Stimulated activated CD4-positive, alpha-beta T cell treated with anti-CD3 and anti-CD28 coated beads, Interleukin-12 subunit alpha, Interleukin-12 subunit beta, amount 100 ng/mL, for 4 hours (primary cell): ENCODE results near the gene FAM187B.
A peak's percentile ranks its signal among the peaks of the same experiment; 100 is the strongest.
"Not testable (repeated sequence)": the region's sequence is repeated elsewhere in the genome, so short reads cannot be mapped to it uniquely, and the experiment has no call there.

Source experiments
- DNase-seq: peaks from one replicate; pipeline ENCODE4 v3.0.0-alpha.2; 2020

The FAM187B gene

DNA sequence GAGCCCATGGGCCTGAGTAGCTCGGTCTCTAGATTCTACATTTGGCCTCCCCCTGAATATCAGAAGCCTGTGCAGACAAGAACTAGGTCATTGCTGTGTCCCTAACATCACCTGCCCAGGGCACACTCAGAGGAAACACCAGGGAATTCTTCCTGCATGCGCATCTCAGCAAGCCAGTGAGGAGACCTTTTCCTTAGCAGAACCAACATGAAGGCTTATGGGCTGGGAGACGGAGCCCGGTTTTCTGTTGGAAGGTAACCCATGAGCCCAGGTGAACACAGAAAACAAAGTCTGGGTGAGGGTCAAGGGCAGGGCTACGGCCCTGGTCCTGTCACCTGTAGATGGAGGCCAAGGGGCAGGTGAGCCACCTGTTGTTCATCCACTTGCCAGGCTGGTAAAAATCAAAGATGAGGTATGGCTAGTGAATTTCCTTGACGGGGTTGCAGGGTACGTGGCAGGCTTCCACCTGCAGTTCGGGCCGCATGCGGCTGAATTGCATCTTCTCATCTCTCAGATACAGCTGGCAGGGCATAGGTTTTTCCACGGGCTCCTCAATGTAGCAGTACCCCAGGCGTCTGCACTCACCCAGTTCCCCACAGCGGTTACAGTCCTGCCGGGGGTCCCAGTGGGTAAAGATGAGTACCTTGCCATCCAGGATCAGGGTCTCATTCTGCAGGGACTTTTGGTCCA, 3.6 kb upstream of the FAM187B start:
- no peak for DNase-seq

DNA sequence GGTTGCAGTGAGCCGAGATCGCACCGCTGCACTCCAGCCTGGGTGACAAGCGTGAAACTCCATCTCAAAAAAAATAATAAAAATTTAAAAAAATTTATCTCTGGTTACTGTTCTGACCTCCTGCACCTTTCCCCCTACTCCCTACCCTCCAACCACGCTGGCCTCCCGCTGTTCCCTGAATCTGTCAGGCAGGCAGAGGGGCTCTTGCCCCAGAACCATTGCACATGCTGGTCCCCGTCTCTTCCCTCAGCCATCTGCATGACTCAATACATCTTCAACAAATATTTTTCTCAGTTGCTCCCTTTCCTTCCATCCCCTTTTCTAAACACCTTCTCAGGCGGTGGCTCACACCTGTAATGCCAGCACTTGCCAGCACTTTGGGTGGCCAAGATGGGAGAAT, 1.1 kb upstream of the FAM187B start:
- DNase-seq: no peak

GRCh38 chr19:35226748-35227147, 1.8 kb downstream of the FAM187B start:
- no peak for DNase-seq

DNA sequence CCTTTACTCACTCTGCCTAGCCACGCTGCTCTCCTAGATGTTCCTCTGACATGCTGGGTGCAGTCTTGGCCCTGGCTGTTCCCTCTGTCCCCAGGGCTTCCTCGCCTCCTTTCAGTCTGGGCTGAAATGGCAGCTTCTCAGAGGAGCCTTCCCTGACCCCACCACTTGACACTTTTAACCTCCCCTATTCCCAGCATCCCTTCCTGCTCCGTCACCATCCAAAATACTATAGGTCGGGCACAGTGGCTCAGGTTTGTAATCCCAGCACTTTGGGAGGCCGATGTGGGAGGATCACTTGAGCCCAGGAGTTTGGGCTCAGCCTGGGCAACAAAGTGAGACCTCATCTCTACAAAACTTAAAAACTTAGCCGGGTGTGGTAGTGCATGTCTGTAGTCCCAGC, 2.6 kb downstream of the FAM187B start:
- DNase-seq: no peak

DNA sequence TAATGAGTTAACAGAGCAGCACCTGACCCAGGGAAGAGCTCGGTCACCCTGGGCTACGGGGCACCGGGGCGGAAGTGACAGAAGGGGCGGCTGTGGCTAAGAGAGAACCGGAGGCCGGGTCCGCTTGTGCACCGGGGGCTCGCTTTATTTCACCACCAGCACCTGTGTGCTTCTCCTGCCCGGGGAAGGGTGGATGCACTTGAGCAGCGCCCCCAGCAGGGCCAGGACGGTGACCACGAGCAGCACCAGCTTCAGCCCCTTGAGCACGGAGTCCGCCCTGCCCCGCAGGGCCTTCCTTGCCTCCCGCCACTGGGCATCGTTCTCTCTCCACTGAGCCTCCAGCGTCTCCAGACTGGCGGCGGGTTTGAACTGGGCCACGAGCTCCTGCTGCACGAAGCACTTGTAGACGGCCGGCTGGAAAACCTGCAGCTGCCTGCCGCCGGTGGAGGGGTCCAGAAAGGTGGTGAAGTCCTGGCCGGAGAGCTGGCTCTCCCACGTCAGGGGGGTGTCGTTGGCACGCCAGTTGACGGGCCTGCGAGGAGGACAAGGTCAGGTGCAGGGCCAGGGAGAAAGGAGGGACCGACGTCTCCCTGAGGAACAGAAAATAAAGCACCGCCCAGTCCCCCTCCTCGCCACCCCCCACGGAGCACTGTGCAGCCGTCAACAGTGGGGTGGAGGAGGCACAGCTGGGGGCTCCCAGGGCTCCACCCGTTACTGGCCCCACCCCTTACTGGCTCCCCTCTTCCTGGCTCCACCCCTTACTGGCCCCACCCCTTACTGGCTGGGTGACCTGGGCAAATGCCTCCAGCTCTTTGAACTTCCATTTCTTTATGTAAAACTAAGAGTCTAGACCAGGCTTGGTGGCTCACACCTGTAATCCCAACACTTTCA, 3.6 kb downstream of the FAM187B start:
- DNase-seq: no peak

- DNase-seq: no peak
These were observed 4.6 kb downstream of the FAM187B start for GRCh38 chr19:35223862-35224505.

- no peak for DNase-seq
These were observed 5.3 kb downstream of the FAM187B start for GRCh38 chr19:35223084-35223790.

DNA sequence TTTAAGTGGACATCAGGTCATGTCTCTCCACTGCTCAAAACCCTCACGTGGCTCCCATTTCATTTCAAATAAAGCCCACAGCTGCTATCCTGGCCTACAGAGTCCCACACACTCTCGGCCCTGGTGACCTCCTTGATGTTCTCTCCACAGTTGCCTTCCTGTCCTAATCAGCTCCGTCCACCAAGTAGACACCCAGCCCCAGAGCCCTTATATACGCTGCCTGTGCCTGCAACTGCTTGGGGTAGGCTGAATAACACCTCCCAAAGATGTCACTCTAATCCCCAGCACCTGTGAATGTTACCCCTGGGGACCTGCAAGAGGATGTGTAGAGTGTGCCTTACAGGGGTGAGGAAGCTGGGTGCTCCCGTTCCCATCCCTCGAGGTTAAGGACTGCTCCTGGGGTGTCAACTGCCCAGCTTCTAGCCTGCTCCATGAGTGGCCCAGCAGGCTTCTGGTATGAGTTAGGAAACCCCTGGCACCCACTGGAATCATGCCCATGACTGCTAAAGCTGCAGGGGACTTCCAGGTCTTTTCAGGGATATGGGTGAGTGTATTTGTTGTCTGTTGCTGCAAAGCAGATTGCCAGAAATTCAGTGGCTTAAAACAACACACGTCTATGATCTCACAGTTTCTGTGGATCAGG, 6.0 kb downstream of the FAM187B start:
- DNase-seq: no peak

- DNase-seq: not testable (repeated sequence)
These were observed 7.5 kb downstream of the FAM187B start for GRCh38 chr19:35220973-35221590.

DNA sequence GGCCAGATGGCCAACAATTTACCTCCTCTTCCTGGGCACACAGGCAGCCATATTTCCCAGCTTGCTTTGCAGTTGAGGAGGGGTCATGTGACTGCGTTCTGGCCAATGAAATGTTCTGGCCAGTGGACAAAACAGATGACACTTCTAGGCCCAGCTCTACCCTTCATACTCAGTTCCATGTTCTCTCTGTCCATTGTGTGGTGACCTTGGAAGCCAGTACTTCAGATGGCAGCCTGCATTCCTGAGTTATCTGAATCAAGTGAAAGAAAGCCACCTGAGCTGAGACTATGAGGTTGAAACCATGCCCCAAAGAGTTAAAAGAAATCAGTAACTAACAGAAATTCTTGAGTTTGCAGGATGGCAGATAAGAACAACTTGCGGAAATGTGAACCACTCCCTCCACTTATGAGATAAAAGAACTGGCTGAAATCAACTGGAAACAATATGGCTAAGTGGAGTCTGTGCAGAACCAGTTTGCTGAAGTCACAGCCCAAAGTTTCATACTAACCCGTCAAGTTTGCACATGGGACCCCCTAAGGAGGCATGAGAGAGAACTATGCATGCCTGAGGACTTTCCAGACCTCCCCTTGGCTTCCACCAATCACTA, 8.1 kb downstream of the FAM187B start:
- no peak for DNase-seq

- no peak for DNase-seq
These were observed 9.5 kb downstream of the FAM187B start for GRCh38 chr19:35219008-35219407.

DNA sequence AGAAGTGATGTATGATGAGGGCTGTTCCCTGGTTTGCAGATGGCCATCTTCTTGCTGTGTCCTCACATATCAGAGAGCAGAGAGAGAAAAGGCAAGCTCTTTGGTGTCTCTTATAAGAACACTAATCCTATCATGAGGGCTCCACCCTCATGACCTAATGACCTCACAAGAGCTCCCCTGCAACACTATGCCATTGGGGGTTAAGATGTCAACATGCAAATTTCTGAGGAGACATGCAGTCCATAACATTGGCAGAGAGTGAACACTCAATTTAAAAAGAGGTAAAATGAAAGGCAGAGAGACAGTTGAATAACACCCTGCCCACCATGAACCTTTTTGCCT, 10.9 kb downstream of the FAM187B start:
- no peak for DNase-seq

DNA sequence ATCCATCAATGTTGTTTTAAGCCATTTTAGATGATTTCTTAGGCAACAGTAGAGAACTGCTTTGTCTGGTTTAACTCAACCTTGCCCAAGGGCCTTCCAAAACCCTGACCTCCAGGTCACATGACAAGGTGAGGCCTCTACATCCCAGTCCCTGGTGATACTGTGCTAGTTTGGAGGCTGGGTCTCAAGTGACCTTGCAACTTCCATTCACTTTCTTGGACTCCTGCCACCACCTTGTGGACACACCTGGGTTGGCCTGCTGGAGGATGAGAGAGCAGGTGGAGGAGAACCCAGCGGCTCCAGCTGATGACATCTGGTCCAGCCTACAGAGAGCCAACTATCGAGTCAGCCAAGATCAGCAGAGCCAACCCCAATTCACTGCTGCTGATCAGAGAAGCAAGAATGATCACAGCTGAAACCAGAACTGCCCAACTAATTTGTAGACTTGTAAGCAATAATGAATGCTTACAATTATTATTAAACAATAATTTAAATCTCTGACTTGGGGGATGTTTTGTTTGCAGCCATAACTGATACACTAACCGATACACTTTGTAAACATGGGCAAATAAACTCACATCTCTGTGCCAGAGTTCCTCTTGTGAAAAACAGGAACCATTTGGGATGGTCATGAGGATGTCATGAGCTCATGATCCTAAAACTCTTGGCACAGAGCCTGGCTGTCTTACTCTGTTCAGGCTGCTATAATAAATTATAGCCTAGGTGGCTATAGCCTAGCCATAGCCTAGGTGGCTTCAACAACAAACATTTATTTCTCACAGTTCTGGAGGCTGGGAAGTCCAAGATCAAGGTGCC, 11.5 kb downstream of the FAM187B start:
- no peak for DNase-seq

DNA sequence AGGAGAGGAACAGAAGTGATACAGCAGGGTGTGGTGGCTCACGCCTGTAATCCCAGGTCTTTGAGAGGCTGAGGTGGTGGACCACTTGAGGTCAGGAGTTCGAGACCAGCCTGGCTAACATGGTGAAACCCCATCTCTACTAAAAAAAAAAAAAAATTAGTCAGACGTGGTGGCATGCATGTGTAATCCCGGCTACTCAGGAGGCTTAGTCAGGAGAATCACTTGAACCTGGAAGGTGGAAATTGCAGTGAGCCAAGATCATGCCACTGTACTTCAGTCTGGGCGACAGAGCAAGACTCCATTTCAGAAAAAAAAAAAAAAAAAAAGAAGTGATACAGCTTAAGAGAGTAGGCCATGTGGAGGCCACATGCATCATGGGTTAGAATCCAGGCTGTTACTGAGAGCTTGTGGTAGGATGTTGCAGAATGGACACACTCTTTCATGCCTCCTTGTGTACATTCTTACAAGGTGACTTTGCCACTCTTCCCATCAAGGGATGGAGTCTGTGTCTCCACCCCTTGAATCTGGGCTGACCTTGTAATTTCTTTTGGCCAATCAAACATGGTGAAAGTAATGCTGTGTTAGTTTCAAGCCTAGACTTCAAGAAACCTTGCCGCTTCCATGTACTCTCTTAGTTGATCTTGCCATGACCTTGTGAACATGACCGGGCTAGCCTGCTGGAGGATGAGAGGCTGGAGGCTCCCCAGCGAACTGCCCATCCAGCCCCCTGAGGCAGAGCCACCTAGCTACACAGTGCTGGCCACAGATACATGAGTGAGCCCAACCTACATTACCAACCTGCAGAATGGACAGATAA, 12.3 kb downstream of the FAM187B start:
- no peak for DNase-seq

- no peak for DNase-seq
These were observed 13.6 kb downstream of the FAM187B start for GRCh38 chr19:35214766-35215422.

DNA sequence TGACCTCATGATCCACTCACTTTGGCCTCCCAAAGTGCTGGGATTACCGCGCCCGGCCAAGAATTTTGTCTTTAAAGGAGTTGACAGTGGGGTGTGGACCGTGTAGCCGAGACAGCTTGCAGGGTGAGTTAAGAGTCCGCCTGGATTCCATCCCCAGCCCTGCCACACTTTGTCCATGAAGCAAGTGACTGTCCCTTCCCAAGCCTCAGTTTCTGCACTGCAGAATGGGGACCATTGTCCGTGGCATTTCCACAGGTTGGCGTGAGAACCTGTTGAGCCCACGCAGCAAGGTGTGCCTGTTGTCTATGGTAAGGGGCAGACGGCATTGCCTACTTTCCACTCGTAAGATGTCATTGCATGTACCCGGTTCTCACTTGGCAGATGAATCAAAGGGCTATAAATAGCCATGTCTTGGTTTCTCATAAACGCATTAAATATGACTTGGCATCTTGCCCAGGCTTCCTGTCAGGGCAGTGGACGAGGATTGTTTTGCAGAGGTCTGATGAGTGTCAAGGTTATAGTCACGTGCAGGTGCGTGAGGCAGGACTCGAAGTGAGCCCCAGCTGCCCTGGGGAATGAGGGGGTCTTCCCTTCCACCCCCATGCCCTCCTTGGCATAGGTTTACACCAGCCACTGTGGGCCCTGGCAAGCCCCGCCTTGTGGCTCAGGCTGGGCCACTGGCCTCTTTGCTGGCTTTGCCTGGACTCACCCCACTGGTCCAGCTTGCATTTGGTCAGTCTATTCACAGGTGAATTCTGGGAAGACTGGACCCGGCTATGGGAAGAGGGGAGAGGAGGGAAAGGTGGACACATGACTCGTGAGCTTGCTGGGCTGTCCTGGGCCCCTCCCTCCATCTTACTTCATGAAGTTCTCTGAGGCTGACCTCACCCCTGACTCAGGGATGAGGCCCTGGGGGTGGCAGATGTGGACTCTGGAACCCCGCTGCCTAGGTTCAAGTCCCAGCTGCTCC, 14.6 kb downstream of the FAM187B start:
- DNase-seq: peak; percentile 52

- no peak for DNase-seq
These were observed 16.3 kb downstream of the FAM187B start for GRCh38 chr19:35212241-35212640.

DNA sequence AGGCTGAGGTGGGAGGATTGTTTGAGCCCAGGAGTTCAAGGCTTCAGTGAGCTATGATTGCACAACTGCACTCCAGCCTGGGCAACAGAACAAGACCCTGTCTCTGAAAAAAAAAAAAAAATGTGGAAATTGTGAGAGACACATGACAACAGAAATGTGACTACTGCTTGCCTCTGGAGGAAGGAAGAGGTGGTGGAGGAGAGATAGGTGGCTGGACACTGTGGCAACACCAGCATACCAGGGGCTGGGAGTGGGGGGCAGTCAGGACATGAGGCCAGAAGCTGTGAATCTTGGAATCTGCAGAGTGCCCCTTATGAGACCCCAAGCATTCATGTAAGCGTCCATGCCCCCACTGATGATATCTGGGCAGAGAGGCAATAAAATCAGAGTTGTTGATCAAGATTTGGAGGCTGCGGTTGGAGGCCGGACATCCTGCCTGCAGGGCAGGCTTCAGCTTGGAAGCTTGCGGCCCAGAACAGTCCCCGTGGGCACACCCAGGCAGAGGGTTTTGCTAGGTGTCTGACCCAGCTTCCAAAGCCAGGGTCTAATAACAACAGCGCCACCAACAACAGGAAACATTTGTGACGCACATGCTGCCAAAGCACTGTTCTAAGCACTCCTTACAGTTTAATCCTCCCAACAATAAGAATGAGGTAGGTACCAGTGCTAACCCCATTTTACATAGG, 16.9 kb downstream of the FAM187B start:
- DNase-seq: no peak
